ENCODE data around the gene AFAP1.

The AFAP1 gene

DNA sequence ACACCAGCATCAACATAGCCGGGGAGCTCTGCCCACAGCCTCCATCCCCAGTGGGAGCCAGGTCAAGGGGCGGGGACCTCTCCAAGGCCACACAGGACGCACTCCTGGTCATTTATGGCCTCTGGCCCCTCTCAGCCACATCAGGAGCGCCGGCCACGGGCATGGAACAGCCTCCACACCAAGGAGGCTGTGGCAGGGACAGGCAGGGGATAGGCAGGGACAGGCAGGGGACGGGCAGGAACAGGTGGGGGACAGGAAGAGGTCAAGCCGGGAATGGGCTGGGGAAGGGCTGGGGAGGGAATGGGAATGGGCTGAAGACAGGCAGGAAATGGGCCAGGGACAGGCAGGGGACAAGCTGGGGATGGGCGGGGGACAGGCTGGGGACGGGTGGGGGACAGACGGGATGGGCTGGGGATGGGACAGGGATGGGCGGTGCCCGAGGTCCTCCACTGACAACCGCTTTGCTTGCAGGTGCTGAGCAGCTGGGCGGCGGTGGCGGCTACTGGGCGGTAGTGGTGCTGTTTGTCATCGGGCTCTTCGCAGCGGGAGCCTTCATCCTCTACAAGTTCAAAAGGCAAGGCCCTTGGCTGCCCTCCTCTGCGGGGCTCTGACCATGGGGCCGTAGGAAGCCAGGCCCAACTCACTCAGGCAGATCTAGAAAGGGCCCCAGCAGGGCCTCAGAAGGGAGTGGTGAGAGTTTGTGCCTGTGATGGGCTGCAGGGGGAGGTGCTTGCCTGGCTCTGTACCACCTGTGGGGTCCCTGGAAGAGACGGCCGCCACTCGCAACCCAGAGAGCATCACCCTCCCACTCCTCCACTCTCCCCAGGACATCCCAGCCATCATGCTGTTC is 205.6 kb downstream of the AFAP1 start:
- DNase-seq: no peak

DNA sequence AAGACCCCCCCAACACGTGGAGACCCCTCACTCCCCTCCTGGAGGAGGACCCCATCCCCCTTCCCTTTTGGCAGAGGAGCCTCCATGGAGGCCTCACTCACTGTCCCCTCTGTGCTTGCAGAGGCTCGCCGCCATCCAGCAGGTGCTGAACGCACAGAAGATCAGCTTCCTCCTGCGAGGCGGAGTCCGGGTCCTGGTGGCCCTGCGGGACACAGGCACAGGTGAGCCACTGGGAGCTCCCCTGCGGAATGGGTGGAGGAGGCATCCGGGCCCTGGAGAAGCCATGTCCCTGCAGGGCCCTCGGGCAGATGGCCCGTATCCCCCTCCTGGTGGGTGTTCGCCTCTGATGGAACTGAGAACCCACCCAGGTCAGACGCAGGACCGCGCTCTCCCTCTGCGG is 206.5 kb downstream of the AFAP1 start:
- no peak for DNase-seq

DNA sequence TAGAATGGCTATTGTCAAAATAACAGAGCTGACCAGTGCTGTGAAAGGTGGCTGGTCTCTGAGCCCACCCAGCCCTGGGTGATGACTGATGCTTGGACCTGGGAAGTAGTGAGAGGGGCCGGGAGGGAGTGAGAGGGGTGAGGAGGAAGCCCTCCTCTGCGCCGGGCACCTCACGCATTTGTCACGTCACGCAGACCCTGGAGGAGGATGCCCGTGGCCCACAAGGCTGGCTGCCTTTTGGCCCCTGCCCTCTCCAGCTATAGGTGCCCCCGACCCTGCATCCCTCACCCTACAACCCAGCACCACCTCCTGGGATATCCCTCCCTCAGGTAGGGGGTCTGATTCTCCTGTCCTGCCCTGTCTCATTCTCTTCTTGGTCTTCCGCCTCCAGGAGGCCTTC is 207.4 kb downstream of the AFAP1 start:
- DNase-seq: no peak

DNA sequence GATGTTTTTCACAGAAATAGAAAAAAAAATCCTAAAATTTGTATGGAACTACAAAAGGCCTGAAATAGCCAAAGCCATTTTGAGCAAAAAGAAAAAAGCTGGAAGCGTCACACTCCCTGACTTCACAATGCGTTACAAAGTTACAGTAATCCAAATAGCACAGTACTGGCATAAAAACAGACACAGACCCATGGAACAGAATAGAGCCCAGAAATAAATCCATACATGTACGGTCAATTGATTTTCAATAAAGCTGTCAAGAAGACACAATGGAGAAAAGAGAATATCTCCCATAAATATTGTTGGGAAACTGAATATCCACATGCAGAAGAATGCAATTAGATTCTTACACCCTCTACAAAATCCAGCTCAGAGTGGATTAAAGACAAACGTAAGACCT is 208.2 kb downstream of the AFAP1 start:
- DNase-seq: no peak

DNA sequence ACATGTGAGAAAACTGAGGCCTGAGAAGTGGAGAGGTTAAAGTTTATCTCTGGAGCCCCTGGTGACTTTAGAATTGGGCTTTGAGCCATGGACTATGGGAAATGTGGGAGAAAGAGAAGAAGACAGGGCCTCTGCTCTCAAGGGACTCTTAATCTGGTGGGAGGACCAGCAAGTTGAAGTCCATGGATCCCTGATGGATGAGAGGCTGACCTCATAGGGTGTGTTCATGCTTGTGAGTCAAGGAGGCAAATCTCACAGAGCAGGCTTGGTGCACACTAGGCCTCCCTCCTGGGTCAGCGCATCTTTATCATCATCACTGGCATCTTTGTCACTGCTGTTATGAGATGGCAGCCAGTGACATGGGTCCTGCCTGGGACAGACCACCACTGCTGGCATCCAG is 211.9 kb downstream of the AFAP1 start:
- DNase-seq: no peak

DNA sequence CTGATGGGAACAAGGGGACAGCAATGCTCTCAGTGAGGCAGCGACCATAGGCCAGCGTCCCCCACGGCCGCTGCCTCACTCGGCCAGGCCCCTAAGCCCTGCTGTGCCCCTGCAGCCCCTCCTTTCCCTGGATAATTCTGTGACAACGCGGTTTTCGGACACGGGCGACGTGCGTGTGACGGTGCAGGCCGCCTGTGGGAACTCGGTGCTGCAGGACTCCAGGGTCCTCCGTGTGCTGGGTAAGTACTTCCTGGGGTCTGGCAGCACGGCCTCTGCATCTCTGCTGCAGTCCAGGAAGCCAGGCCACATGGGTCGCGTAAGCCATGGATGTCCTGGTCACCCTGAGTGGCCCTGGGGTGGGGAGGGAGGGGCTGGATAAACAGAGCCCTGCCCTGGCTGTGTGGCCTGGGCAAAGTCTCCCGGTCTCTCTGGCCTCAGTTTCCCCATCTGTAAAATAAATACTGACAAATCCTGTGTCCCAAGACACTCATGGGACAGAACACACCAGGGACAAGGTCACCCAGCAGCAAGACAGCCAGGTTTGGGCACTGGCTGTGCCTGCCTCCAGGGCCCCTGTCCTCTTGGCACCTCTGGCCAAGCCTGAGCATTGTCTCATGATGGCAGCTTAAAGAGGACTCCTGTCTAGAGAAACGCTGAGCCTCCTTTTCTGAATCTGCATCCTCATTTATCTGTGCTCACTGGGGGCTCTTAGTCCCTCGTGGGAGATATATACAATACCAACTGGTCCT is 212.8 kb downstream of the AFAP1 start:
- no peak for DNase-seq

DNA sequence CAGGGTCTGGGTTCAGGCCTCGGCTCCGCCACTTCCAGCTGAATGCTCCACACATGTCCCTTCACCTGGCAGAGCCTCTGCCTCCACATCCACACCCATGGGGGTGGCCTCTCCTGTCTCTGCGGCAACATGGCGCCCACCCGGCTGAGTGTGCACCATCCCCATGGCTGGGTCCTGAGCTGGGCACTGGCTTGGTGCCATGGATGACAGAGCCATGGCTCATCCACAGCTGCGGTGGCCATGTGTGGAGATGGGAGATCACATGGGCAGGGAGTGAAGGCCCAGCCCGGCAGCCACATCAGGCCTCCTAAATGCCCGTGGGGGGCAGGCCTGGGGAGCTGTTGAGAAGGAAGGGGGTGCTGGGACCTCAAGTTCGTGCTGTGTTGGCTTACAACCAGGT is 213.7 kb downstream of the AFAP1 start:
- no peak for DNase-seq

DNA sequence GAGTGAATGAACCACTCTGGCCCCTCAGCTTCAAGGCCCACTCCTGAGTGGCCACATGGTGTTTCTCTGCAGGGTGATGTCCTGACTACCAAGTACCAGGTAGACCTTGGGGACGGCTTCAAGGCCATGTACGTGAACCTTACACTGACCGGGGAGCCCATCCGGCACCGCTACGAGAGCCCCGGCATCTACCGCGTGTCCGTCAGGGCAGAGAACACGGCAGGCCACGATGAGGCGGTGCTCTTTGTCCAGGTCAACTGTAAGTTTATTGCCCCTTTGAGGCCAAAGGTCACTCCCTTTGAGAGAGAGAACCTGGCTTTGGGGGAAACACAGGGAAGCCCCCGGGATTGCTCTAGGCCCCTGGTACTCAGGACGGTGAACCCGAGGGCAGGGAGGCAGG is 216.0 kb downstream of the AFAP1 start:
- DNase-seq: no peak

DNA sequence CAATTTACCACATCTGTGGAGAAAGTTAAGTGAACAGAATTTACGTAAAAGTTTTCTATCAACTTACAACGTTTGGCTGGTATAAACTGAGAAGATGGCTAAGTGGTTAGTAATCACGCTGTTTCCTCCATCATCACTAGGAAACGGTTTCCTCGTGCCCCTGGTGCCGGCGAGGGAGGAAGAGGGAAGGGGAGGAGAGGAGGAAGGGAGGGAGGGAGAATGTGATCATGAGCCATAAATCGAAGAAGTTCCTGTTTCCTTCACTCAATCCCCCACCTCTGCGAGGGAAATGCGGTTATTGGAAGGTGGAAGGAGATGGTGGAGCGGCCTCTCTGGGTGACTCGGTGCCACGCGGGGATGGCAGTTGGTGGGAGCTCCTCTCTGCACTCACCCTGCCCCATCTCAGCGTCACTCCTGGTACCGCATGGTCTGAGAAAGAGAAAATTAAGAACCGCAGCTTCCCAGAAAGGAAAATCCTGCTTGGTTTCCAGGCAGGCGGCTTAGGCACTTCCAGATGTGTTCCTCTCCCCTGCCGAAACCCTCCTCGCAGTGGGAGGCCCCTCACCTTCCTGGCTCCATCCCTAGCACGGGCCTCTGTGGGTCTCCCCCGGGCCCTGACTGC is 216.8 kb downstream of the AFAP1 start:
- no peak for DNase-seq

DNA sequence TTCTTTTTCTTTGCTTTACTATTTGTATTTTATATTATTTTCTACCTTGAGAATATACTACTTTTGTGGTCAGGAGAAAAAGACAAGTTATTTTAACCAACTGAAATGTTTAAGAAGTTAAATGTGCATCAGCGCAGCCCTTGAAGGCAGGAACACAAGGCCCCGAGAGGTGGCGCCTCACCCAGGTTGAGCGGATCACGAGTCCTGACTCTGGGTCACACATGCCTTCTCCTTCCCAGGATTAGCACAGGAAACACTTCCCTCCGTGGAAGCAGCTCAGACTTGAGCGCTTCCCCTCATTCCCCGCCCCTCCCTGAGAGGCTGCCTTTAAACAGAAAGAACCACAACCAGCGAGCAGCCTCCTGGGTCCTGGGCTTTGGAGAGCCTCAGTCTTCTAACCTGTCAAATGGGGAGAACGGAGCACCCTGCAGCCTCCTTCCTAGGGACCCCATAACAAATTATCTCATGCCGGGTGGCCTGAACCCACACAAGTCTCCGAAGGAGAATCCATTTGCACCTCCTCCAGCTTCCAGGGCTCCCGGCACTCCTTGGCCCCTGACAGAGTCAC is 217.6 kb downstream of the AFAP1 start:
- peak; percentile 4 for DNase-seq

DNA sequence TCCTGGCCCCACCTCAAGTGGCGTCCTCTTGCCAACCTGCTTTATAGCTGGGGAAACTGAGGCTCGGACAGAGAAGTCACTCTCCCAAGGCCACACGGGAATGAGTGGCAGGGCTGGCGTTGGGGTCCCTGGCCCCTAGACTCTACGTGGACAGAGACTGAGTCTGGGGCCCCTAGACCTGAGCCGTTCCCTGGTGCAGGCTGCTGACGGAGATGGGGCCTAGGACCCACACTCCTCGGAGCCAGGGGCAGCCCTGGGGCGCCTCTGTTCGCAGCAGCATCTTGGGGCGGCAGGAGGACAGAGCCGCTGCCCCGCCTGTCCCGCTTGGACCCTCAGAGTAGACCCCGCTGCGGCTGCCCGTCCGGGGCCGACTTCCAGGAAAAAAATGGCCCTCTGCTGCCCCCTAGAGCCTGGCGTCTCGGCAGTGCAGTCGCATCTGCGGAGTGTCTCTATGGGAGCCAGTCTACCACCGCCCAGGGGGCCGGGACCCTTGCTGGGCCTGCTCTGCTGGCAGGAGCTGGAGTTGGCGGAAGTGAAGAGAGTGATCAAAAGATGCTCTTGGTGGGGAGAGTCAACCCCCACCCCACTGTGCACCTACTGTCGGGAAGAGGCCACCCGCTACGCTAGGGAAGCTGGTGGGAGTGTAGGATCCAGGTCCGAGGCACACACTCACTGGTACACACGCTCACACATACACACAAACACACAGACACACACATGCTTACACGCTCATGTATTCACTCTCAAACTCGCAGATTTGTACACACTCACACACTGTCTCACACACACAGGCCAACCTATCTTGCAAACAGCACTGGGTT is 220.1 kb downstream of the AFAP1 start:
- peak; percentile 49 for DNase-seq

DNA sequence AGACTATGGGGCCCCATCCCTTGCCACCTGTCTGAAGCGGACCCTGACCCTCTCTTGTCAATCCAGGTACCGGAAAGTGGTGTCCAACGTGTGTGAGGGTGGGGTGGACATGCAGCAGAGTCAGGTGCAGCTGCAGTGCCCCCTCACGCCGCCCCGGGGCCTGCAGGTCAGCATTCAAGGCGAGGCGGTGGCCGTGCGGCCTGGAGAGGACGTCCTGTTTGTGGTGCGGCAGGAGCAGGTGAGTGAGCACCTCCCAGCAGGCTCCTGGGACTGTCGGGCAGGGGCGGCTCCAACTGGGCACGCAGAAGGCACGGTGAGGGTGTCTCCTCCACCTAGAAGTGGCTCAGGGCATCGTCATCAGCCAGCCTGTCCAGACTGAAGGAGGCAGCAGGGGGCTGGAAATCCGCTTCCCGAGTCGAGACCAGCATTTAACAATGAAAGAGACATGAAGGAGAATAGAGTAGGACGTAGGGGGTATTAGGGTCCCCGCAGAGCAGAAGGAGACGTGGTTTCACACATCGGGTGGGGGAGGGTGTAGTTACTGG is 221.6 kb downstream of the AFAP1 start:
- no peak for DNase-seq

DNA sequence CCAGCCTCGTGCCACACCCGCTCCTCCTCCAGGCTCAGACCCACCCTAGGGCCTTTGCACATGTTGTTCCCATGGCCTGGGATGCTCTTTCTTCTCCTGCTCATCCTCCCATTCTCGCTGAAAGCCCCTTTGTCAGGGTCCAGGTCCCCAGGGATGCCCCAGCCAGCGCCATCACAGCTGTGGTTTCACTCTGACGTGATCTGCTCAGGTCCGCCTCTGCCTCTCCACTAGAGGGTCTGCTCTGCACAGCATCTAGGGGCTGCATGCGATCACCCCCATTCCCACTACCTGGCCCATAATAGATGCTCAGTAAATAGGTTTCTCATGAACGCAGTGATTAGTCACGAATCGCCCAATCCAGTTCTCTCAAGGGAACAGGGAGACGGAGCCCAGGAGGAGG is 222.5 kb downstream of the AFAP1 start:
- no peak for DNase-seq

DNA sequence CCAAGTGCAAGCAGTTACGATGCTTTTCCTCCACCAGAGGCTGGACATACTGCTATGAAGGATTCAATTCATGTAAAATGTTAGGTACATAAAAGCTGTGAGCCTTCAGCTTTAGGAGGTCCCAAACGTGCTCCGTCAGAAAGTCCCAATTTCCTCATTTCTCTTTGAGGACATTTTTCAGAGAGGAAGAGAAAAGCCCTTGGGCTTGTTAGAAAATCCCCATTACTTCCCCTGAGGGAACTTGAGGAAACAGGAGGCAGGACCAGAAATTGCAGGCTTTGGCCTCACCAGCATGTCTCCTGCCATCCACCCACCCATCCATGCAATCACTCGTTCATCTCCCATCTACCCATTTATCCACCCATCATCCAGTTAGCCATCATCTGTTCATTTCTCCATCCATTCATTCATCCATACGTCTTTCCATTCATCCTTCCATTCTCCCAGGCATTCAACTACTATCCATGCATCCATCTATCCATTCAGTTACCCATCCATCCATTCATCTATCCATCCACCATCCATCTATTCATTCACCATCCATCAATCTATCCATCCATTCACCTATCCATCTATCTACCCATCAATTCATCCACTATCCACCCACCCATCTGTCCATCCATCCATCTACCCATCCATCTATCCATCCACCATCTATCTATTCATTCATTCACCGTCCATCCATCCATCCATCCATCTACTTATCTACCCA is 223.5 kb downstream of the AFAP1 start:
- no peak for DNase-seq

DNA sequence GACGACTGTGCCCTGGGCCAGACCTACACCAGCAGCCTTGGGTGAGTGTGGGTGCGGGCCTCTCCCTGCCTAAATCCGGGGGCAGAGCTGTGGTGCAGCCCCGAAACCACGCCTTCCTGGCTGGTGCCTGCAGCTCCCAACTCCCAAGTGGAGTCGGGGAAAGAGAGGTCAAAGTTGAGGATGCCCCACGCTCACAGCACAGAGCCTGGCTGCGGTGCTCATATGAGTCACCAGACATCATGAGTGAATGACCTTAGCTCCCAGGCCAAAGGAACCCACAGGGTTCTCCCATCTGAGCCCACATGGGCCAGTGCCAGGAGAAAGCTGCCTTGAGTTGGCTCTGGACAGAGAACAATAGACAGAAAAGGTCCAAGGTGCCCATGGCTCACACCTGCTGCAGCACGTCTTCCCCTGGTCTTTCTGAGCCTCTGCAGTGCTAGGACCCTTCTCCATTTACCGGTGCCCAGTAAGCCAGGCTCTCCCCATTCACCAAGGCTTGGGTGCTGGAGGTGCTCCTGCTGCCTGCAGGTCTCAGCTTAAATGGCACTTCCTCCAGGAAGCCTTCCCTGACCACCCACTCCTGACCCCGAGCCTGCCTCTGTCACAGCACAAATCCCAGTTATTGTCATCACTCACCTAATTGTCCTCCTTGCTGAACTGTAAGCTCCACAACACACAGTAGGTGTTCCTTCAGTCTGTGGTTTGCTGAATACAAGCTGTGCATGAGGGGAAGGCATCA is 224.2 kb downstream of the AFAP1 start:
- DNase-seq: no peak

DNA sequence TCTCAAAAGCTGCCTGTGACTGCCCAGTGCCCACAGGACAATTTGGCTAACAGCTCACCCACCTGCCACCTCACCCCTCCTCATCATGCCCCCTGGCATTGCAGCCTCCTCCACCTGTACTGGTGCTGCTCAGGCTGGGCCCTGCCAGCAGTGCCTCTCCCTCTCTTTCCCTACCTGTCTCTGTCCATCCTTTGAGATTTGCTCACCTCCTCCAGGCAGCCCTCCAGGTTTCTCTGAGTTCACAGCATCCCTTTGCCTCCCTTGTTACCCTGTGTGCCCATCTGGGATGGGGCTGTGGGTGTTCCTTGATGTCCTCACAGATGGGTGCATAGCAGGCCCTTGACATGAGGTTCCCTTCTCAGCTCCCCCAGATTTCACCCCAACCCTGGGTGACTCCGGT is 224.9 kb downstream of the AFAP1 start:
- DNase-seq: no peak

DNA sequence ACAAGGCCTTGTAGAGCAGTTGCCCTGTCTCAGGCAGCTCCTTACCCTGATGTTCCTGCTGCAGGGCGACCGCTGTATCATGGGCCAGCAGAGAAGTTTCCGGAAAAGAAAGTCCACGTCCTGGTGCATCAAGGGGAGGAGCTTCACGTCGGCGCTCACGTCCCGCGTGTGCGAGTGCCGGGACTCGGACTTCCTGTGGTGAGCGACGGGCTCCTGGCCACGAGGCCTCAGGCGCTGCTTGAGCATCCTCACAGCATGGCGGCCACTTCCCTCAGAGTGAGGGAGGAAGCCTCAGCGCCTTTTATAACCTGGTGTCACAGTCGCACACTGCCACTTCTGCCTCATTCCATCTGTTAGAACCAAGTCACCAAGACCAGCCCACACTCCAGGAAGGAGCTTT is 225.5 kb downstream of the AFAP1 start:
- DNase-seq: no peak

DNA sequence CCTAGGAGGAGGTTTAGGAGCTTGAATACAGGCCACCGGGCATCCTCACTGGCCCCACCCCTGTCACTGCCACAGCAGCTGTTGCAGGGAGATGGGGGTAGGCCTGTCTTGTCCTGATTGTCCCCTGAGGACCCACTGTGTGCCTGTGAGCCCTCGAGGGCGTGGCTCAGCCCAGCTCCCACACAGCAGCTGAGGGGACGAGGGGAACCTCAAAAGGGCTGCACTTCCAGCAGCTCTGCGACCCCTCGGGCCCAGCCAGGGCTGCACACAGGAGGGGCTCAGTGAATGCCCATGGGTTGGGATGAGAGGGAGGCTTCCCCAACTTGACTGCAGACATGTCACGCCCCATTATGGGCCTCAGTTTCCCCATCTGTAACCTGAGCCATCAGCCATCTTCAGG is 225.9 kb downstream of the AFAP1 start:
- DNase-seq: no peak

DNA sequence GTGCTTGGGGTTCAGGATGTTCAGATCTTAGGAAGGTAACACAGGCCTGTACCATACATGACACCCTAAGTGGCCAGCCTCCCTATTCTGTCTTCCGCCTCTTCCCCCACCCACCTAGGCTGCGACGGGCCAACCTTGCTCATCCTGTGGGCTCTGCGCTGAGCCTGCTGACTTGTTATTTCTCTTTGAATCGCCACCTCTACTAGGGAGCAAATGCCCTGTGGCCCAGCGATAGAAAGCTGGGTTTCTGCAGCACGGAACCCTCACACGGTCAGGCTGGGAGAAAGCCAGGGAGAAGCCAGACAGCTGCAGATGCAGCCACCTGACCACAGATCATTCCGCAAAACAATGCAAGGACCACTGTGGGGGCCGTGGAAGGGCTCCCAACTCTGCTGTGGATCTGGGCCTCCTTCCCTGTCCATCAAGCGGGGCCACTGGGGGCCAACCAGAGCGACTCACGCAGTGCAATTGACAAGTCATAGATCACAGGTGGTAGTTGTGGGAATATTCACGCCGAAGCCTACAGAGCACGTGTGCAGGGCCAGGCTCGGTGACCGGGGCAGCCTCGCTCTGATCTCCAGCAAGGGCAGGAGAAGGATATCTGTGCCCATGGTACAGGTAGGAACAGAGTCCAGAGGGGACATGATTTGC is 227.5 kb downstream of the AFAP1 start:
- DNase-seq: no peak

DNA sequence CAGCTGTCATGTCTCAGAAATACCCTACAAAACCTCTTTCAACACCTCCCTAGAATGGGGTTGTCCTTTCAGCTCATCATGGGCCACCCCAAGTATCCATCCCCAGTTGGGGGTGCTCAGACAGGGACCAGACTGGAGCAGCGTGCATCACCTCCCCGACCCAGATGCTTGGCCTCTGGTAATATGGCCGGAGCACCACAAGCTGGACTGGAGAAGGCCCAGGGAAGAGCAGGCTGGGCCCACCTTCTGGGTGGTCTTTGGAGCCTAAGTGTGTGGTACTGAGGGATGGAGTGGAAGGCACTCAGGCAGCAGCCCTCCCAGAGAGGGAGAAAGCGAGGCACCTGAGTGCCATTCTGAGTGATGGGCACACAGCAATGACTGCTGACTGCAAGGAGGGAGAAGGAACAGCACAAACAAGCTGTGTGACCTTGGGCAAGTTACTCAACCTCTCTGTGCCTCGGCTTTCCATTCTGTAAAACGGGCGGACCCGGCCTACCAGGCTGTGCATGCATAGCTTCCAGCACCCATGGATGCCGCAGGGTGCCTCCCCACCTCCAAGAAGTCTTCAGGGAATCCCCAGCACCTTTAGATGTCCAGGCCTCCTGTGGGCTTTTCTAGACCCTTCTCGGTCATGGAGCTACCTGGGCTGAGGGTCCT is 228.2 kb downstream of the AFAP1 start:
- DNase-seq: no peak

Data from NCI-H69 (cell line).